ENCODE measurements around the gene PRR12.
"Not testable (repeated sequence)": the region's sequence is repeated elsewhere in the genome, so short reads cannot be mapped to it uniquely, and the experiment has no call there.

The PRR12 gene

DNA sequence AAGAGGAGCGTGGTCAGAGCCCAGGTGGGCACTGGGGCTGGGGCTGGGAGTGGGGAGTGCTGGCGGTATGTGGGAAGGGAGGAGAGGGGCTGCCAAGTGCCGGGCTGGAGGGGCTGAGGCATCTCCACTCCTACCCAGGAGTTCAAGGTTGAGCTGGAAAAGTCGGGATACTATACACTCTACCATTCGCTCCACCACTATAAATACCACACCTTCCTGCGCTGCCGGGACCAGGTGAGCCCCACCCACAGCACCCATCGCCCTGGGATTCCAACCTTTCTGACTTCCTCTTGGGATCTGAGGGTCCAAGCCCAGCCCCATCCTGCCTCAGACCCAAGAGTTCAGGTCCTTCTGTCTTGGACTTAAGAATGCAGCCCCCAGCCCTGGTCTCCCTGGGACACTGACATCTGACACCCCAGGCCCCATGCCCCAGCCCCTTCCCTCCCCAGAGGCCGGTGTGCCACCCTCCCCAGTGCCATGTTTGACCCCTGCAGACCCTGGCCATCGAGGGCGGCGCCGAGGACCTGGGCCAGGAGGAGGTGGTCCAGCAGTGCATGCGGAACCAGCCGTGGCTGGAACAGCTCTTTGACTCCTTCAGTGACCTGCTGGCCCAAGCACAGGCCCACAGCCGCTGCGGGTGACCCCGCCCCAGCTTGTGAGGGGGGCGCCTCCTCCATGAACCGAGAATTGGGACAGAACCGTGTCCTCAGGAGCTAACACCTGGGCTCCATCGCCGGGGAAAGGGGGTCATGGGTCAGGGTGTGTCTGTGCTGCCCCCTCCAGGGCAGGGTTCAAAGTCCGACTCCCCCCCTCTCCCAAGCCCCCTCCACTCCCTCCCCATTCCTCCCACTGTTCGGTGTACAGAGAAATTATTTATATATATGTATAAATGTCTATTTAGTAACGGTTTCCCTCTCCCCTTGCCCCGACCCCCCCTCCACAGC is 34.3 kb downstream of the PRR12 start:
- no peak for DNase-seq

- DNase-seq = no peak
Measured at GRCh38 chr19:49626226-49626625, 35.2 kb downstream of the PRR12 start.

- no peak for DNase-seq
Measured at GRCh38 chr19:49629659-49630058, 38.7 kb downstream of the PRR12 start.

GRCh38 chr19:49631014-49631588 is 40.1 kb downstream of the PRR12 start:
- no peak for DNase-seq

DNA sequence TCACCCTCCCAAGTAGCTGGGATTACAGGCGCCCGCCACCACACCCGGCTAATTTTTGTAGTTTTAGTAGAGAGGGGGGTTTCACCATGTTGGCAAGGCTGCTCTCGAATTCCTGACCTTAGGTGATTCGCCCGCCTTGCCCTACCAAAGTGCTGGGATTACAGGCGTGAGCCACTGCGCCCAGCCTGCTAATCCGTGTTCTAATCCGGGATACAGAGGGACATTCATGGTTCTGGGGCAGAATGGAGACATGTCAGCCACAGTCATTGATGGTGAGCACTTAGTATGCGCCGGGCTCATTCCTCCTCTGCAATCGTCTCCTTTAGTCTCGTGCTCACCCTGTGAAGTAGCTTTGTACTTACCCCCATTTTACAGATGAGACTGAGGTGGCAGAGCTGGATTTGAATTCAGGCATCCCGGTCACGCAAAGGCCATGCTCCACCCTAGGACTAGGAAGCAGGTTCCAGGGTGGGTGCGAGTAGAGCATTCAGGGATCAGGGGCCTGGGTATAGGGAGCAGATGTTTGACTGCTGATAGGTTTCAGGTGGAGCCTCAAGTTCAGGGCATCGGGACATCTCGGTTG is 40.7 kb downstream of the PRR12 start:
- DNase-seq = no peak

GRCh38 chr19:49632576-49632975 is 41.6 kb downstream of the PRR12 start:
- DNase-seq = no peak

DNA sequence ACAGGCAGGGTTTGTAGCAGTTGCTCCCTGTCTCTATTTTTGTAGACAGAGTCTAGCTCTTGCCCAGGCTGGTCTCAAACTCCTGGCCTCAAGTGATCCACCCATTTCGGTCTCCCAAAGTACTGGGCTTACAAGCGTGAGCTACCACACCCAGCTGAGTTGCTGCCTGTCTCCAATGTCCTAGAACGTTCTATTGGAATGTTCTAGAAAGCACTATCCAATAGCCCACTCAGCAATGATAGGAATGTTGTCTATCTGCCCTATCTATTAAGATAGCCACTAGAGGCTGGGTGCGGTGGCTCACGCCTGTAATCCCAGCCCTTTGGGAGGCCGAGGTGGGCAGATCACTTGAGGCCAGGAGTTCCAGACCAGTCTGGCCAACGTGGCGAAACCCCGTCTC is 42.3 kb downstream of the PRR12 start:
- DNase-seq = not testable (repeated sequence)

DNA sequence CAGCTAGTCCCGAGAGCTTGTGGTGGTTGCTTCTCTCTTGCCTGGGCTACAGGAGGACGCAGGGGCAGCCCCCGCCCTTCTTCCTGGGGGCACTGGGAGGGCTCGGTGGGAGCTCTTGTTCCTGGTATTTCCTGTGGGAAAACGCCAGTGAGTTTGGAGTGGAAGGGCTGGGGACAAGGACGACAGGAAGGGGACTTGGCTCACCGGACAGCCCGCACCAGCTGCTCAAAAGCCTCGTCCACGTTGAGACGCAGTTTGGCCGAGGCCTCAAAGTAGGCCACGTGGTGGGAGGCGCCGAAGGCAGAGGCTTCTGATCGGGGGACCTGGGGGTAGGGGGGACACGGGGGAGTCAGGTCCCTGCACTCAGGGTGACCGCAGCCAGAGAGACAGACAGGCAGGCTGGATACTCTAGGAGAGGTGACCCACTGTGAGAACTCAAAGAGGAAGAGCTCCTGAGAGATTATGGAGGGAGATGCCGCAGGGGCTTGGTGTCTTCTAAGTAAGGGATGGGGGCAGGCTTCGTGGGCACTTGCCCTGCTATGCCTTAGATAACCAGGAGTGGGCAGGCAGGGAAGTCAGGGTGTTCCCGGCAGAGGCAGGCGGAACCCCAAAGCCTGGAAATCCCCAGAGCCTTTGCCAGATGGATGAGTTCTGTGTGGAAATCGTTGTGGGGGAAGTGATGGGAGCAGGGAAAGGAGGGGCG is 44.7 kb downstream of the PRR12 start:
- DNase-seq = no peak

- no peak for DNase-seq
Measured at GRCh38 chr19:49636233-49636932, 45.4 kb downstream of the PRR12 start.

GRCh38 chr19:49637821-49638738 is 47.1 kb downstream of the PRR12 start:
- no peak for DNase-seq

DNA sequence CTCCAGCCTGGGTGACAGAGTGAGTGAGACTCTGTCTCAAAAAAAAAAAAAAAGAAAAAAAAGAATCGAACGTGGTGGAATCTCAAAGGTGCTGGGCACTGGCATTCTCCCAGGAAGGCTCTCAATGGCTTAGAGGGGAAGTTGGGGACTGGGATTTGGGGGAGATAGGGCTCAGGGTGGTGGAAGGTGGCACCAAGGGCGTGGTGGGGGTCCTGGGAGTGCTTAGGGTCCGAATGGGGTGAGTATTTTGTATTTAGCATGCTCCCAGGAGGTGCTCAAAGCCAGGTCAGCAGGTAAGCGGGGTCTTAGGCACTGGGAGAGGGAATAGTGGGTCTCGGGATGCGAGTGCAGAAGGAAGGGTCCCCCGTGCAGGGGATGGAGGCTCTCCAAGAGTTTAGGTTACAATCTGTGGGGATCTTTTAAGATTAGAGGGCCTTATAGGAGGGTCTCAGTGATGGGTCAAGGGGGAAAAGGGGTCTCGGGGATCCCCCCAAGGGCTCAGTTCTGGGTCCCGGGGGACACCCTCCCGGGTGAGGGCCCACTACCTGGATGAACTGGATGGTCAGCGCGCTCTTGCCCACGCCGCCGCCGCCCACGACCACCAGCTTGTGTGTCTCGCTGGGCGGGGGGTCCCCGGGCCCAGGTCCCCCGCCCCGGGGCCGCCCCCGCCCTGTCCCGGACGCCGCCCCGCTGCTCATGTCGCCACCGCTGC is 48.6 kb downstream of the PRR12 start:
- DNase-seq = no peak

DNA sequence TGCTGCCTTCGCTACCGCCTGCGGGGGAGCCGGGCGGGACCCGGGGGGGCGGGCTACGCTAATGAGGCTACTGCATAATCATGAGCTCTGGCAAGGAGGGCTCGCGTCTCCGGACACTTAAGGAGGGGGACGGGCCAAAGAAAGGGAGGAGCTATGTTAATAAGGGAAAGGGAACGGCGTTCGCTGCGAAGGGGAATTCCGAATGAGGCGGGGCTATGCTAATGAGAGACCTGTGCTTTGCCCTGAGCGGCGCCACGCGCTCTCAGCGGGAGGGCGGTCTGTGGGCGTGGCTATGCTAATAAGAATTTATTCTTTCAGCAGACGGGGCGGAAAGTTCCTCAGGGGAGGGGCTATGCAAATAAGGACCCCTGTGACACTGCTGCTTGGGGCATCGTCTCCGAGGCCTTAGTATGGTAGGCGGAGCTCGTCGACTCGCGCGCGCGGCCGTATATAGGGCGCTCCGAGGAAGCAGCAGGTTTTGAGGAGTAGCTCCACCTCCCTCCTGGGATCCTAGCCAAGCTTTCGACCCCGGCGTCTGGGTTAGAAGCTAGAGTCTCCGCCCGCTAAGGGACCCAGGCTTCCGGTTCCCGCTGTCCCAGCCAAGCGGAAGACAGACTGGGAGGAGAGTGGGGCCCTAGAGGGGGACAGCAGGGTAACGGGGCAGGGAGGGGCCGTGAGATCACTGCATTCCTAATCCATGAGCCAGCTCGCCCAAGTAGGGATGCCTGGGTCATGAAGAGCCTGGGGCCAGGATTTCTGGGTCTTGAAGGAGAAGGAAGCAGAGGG is 49.3 kb downstream of the PRR12 start, which contains the start of gene RRAS:
Gene RRAS, minus strand, starts transcription at position 31 of the 786 bp plus-strand sequence. CDS start 45 bp downstream, outside the sequence.
- DNase-seq = peak; percentile 100

- peak; percentile 99 for DNase-seq
Measured at GRCh38 chr19:49641688-49642491, 50.9 kb downstream of the PRR12 start, which contains the start of gene SCAF1. Gene SCAF1 (plus strand): TSS chr19:49642209. CDS start chr19:49645027, 2,818 bp downstream.

DNA sequence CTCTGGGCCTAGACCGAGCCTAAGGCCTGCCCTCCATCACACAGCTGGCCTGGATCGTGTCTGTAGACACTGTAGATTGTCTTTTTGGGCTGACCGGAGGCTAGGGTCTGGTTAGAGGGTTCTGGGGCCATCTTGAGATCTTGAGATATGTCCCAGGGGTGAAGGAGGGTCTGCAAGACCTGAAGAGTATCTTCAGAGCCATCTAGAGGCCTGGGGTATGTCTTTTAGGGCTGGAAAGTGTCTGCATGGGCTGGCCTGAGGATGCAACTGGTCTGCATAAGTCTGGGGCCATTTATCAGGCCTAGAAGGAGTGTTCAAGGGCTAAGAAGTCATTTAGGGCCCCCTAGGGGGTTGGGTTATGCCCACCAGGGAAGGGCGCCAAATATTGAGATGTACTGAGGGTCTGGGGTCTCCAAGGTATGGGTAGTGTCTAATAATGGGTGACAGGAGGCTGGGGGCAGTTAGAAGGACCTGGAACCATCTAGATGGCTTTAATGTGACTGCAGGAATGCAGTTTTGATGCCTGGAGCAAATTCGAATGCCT is 51.6 kb downstream of the PRR12 start:
- no peak for DNase-seq

DNA sequence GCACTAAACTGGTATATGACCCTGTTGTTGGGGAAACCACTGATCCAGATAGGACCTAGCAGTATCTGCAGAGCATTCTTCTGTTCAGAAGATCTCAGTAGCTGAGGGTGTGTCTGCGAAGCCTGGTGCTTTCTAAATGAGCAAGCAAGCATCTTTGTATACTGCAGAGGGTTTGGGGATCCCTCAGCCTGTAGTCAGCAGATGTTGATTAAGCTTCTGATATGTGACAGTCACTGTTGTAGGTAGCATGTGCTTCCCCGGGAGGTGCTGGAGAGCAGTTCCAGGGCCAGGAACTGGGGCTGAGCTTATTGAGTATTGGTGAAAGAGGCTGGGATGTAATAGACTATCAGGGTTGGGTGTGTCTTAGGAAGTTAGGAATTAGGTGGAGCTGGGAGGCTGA is 52.5 kb downstream of the PRR12 start:
- DNase-seq = no peak

GRCh38 chr19:49645592-49645991 is 54.6 kb downstream of the PRR12 start:
- no peak for DNase-seq

- DNase-seq = no peak
Measured at GRCh38 chr19:49645995-49646394, 55.0 kb downstream of the PRR12 start.

GRCh38 chr19:49646586-49646985 is 55.6 kb downstream of the PRR12 start:
- DNase-seq = no peak
